Mesenchymal stem cell (in vitro differentiated cells and primary cell): Measurements from ENCODE around the gene WNT9A.
"Not testable (repeated sequence)": the region's sequence is repeated elsewhere in the genome, so short reads cannot be mapped to it uniquely, and the experiment has no call there.

ENCODE experiments used
- DNase-seq: peaks from one replicate; pipeline ENCODE4 v3.0.0-alpha.2; 2013
- H2AFZ ChIP-seq: one replicate; pipeline ENCODE4 v1.6.1; 2013; ENCODE audit warnings: low read depth, mild to moderate bottlenecking, control low read depth, inconsistent platforms, low read length, moderate library complexity
- H2AK5ac ChIP-seq: 2 replicates; pipeline ENCODE4 v1.6.1; 2013; ENCODE audit warnings: low read length, moderate library complexity, mild to moderate bottlenecking, inconsistent platforms; ENCODE audit not compliant: severe bottlenecking
- H2BK120ac ChIP-seq: one replicate; pipeline ENCODE4 v1.6.1; 2013; ENCODE audit warnings: low read depth, mild to moderate bottlenecking, inconsistent platforms, low read length, moderate library complexity
- H2BK12ac ChIP-seq, 2 experiments: one replicate each; pipeline ENCODE4 v1.6.1; 2013; ENCODE audit warnings: inconsistent platforms in 2 of 2, low read length in 2 of 2, mild to moderate bottlenecking in 2 of 2, moderate library complexity in 2 of 2, control low read depth in 1 of 2
- H2BK15ac ChIP-seq: one replicate; pipeline ENCODE4 v1.6.1; 2013; ENCODE audit warnings: mild to moderate bottlenecking, low read depth, inconsistent platforms; ENCODE audit not compliant: poor library complexity, severe bottlenecking
- H2BK5ac ChIP-seq: 2 replicates; pipeline ENCODE4 v1.6.1; 2013; ENCODE audit warnings: low read depth, mild to moderate bottlenecking, low read length, control low read depth, inconsistent platforms; ENCODE audit not compliant: poor library complexity, severe bottlenecking
- H3K14ac ChIP-seq, 2 experiments: one replicate each; pipeline ENCODE4 v1.6.1; 2013; ENCODE audit warnings: inconsistent platforms in 2 of 2, low read length in 2 of 2, control low read depth in 1 of 2, mild to moderate bottlenecking in 1 of 2, moderate library complexity in 1 of 2
- H3K18ac ChIP-seq, 2 experiments: one replicate each; pipeline ENCODE4 v1.6.1; 2013; ENCODE audit warnings: inconsistent platforms in 2 of 2, low read length in 2 of 2, control low read depth in 1 of 2, low read depth in 1 of 2, mild to moderate bottlenecking in 1 of 2
- H3K23ac ChIP-seq, 2 experiments: one replicate each; pipeline ENCODE4 v1.6.1; 2013; ENCODE audit warnings: inconsistent platforms in 2 of 2, low read length in 2 of 2, mild to moderate bottlenecking in 2 of 2, moderate library complexity in 2 of 2, control low read depth in 1 of 2
- H3K27ac ChIP-seq: 2 replicates; pipeline ENCODE4 v1.5.1; 2013; ENCODE audit warnings: mild to moderate bottlenecking, moderate library complexity, low read length, control low read depth, inconsistent platforms; ENCODE audit not compliant: poor library complexity, severe bottlenecking
- H3K27me3 ChIP-seq, 2 experiments: 2 replicates each; pipeline versions ENCODE4 v1.6.1 to v1.7.0; 2013; ENCODE audit warnings: low read length in 2 of 2, mild to moderate bottlenecking in 2 of 2, moderate library complexity in 2 of 2, control low read depth in 1 of 2, inconsistent platforms in 1 of 2; ENCODE audit not compliant: control insufficient read depth in 1 of 2, insufficient read depth in 1 of 2
- H3K36me3 ChIP-seq, 2 experiments: 2 replicates each; pipeline versions ENCODE4 v1.6.1 to v1.7.0; 2013; ENCODE audit warnings: low read length in 2 of 2, control low read depth in 1 of 2, inconsistent platforms in 1 of 2, low read depth in 1 of 2, mild to moderate bottlenecking in 1 of 2; ENCODE audit not compliant: insufficient read depth in 2 of 2, control insufficient read depth in 1 of 2
- H3K4ac ChIP-seq, 2 experiments: one replicate each; pipeline ENCODE4 v1.6.1; 2013; ENCODE audit warnings: inconsistent platforms in 2 of 2, low read length in 2 of 2, mild to moderate bottlenecking in 2 of 2, moderate library complexity in 2 of 2, control low read depth in 1 of 2, low read depth in 1 of 2
- H3K4me1 ChIP-seq: 2 replicates; pipeline ENCODE4 v1.6.1; 2013; ENCODE audit warnings: low read depth, low read length, control low read depth; ENCODE audit not compliant: control insufficient read depth, insufficient read depth
- H3K4me2 ChIP-seq: 2 replicates; pipeline ENCODE4 v1.6.1; 2013; ENCODE audit warnings: low read length, mild to moderate bottlenecking, inconsistent platforms; ENCODE audit not compliant: poor library complexity, severe bottlenecking
- H3K4me3 ChIP-seq, 2 experiments: 2 replicates each; pipeline versions ENCODE4 v1.5.1 to v1.7.0; 2013; ENCODE audit warnings: low read length in 2 of 2, mild to moderate bottlenecking in 2 of 2, control low read depth in 1 of 2, low read depth in 1 of 2; ENCODE audit not compliant: insufficient read depth in 1 of 2
- H3K79me1 ChIP-seq: replicated peaks from 2 replicates; pipeline ENCODE4 v1.6.1; 2013; ENCODE audit warnings: mild to moderate bottlenecking, control low read depth, low read length, inconsistent platforms; ENCODE audit not compliant: poor library complexity, severe bottlenecking
- H3K9ac ChIP-seq: 2 replicates; pipeline ENCODE4 v1.7.0; 2013; ENCODE audit warnings: mild to moderate bottlenecking, low read length, moderate library complexity
- H3K9me3 ChIP-seq: 2 replicates; pipeline ENCODE4 v1.7.0; 2013; ENCODE audit warnings: mild to moderate bottlenecking, low read length; ENCODE audit not compliant: control insufficient read depth
- H4K8ac ChIP-seq: one replicate; pipeline ENCODE4 v1.6.1; 2013; ENCODE audit warnings: inconsistent platforms, mild to moderate bottlenecking, low read length, moderate library complexity
- H4K91ac ChIP-seq: one replicate; pipeline ENCODE4 v1.6.1; 2013; ENCODE audit warnings: mild to moderate bottlenecking, low read length, inconsistent platforms
- WGBS: methylation state at CpG from one replicate; pipeline ENCODE4 v1.1.7; 2013; ENCODE audit warnings: mixed read lengths; 5-methylcytosine and 5-hydroxymethylcytosine counted together

WNT9A gene

GRCh38 chr1:227972283-227972679 is 24.5 kb upstream of the WNT9A start:
- WGBS, result 100% methylated on average over 3 of the region's 19 CpGs
- not testable (repeated sequence) for H3K9me3 ChIP-seq, H4K8ac ChIP-seq, H2BK5ac ChIP-seq, H3K27me3 ChIP-seq, H3K18ac ChIP-seq, H2AFZ ChIP-seq, H2AK5ac ChIP-seq, H3K23ac ChIP-seq, H2BK15ac ChIP-seq, H3K79me1 ChIP-seq, H3K36me3 ChIP-seq, H2BK12ac ChIP-seq, H3K4me3 ChIP-seq, H2BK120ac ChIP-seq, H3K4ac ChIP-seq, H3K9ac ChIP-seq, H4K91ac ChIP-seq, H3K14ac ChIP-seq, H3K4me1 ChIP-seq, H3K4me2 ChIP-seq, H3K27ac ChIP-seq, DNase-seq

- H3K36me3 ChIP-seq, DNase-seq, H3K23ac ChIP-seq, H2BK15ac ChIP-seq, H2AK5ac ChIP-seq, H4K8ac ChIP-seq, H3K4me1 ChIP-seq, H3K79me1 ChIP-seq, H3K14ac ChIP-seq, H3K4me2 ChIP-seq, H4K91ac ChIP-seq, H3K18ac ChIP-seq, H3K27me3 ChIP-seq, H2BK5ac ChIP-seq, H3K9ac ChIP-seq, H2AFZ ChIP-seq, H3K27ac ChIP-seq, H3K4ac ChIP-seq, H3K9me3 ChIP-seq, H2BK120ac ChIP-seq, H3K4me3 ChIP-seq, H2BK12ac ChIP-seq: not testable (repeated sequence)
- WGBS, result 93% methylated on average over 18 of the region's 27 CpGs
Measured at GRCh38 chr1:227971643-227972282, 24.0 kb upstream of the WNT9A start.

GRCh38 chr1:227971216-227971615 is 23.5 kb upstream of the WNT9A start:
- not testable (repeated sequence) for H3K79me1 ChIP-seq, H3K14ac ChIP-seq, H3K18ac ChIP-seq, H4K8ac ChIP-seq, DNase-seq, H3K4me1 ChIP-seq, H3K9me3 ChIP-seq, H3K23ac ChIP-seq, H3K9ac ChIP-seq, H2BK15ac ChIP-seq, H3K4me3 ChIP-seq, H2BK5ac ChIP-seq, H4K91ac ChIP-seq, H3K4ac ChIP-seq, H3K4me2 ChIP-seq, H2AFZ ChIP-seq, H3K27ac ChIP-seq, H2BK12ac ChIP-seq, H2BK120ac ChIP-seq, H3K27me3 ChIP-seq, H2AK5ac ChIP-seq, H3K36me3 ChIP-seq
- 100% methylated on average over 2 of the region's 17 CpGs for WGBS

GRCh38 chr1:227970076-227970995 is 22.6 kb upstream of the WNT9A start:
- H2BK12ac ChIP-seq, H4K8ac ChIP-seq, H3K27me3 ChIP-seq, H2BK15ac ChIP-seq, H3K9ac ChIP-seq, H3K27ac ChIP-seq, H3K14ac ChIP-seq, H2AFZ ChIP-seq, H4K91ac ChIP-seq, H3K18ac ChIP-seq, H2BK120ac ChIP-seq, H2AK5ac ChIP-seq, H3K23ac ChIP-seq, H2BK5ac ChIP-seq, H3K36me3 ChIP-seq, H3K4me1 ChIP-seq, H3K79me1 ChIP-seq, H3K4me2 ChIP-seq, H3K4me3 ChIP-seq, H3K4ac ChIP-seq, DNase-seq, H3K9me3 ChIP-seq: not testable (repeated sequence)
- WGBS, result 91% methylated on average over 35 of the region's 36 CpGs
